Measurements from ENCODE around the gene TNFAIP1. TPM values are rescaled to one million over a fixed set of nuclear protein-coding genes. Genes with fewer than 3 reads are reported as not detected.

The TNFAIP1 gene
- total RNA-seq, 1 donor from 2014 or later: 18.9 TPM

DNA sequence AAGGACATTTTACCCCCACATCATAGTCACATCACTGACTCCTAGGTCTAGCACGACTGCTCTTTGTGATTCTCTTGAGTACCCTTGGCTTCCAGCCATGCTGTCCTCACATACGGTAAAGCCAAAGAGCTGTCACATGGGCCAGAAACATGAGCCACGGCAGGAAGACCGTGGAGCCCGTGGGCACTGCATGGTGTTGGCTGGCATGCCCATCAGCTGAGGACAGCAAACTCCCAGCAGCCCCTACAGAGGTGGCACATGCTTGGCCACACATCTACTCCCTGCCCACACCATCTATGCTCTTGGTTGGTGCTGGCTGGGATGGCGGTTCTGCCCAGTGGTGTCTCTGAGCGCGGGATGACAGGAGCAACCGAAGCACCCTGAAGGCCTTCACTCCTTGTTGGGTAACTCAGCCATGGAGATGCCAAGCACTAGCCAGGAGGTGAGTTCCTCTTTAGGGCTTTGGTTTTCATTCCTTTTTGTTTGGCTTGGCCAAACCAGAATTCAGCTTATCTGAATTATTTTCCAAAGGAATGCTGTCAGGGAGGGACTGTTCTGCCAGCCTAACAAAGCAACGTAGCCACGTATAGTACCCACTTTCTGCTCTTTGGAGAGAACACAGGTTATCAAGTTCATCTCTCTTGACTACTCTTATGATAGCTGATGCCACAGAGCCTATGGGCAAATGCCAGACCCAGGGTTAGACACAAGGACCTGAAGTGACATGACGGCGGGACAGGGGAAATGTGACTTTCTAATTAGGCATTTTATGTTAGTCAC lies 10.0 kb downstream of the TNFAIP1 start:
- intact Hi-C loops (cut with micrococcal nuclease): no loop called here
- no peak overlapping the region for H3K4me3 Mint-ChIP-seq
- DNase-seq (no peak), ATAC-seq (ENCODE audit: low read depth) (no peak)
- H3K27me3 Mint-ChIP-seq: no peaks in the 10 kb centered on the region
- ChIA-PET POLR2A (interaction anchor here (1.1 to 1.2 kb wide), 3 partner anchors 9 to 13 kb away, joined by 3 to 4 read pairs (median 3); partner anchors contain the start of genes POLDIP2 and TNFAIP1), CTCF (no interaction called here)
- no peak overlapping the region for H3K27ac Mint-ChIP-seq
- TF ChIP-seq, protein P1, sequence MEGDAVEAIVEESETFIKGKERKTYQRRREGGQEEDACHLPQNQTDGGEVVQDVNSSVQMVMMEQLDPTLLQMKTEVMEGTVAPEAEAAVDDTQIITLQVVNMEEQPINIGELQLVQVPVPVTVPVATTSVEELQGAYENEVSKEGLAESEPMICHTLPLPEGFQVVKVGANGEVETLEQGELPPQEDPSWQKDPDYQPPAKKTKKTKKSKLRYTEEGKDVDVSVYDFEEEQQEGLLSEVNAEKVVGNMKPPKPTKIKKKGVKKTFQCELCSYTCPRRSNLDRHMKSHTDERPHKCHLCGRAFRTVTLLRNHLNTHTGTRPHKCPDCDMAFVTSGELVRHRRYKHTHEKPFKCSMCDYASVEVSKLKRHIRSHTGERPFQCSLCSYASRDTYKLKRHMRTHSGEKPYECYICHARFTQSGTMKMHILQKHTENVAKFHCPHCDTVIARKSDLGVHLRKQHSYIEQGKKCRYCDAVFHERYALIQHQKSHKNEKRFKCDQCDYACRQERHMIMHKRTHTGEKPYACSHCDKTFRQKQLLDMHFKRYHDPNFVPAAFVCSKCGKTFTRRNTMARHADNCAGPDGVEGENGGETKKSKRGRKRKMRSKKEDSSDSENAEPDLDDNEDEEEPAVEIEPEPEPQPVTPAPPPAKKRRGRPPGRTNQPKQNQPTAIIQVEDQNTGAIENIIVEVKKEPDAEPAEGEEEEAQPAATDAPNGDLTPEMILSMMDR (IDR thresholded peaks at IDR 0.05): no peak
- H3K9me3 Mint-ChIP-seq: no peaks in the 10 kb centered on the region
- peaks cover 86% of the 10 kb centered on the region for H3K36me3 Mint-ChIP-seq (ENCODE audit: low read depth)
- no peaks in the 10 kb centered on the region for H3K4me1 Mint-ChIP-seq

- Mint-ChIP-seq H3K27me3 (no peaks in the 10 kb centered on the region), H3K27ac (no peak overlapping the region)
- POLR2A ChIA-PET: interaction anchor here (1.1 kb wide), 1 partner anchor 12 kb away, joined by 4 read pairs; no protein-coding TSS in a partner anchor
Measured at GRCh38 chr17:28346199-28346580, 10.6 kb downstream of the TNFAIP1 start.

GRCh38 chr17:28346746-28347246 lies 11.2 kb downstream of the TNFAIP1 start:
- no peaks in the 10 kb centered on the region for H3K27me3 Mint-ChIP-seq
- no peak overlapping the region for H3K4me3 Mint-ChIP-seq
- H3K4me1 Mint-ChIP-seq: no peaks in the 10 kb centered on the region
- POLR2A ChIA-PET: interaction anchor here (1.1 kb wide), 1 partner anchor 12 kb away, joined by 4 read pairs; no protein-coding TSS in a partner anchor
- CTCF ChIA-PET: no interaction called here
- DNase-seq (no peak), ATAC-seq (ENCODE audit: low read depth) (no peak)
- TF ChIP-seq, protein P1 (IDR thresholded peaks at IDR 0.05): no peak
- no peak overlapping the region for H3K27ac Mint-ChIP-seq
- no peaks in the 10 kb centered on the region for H3K9me3 Mint-ChIP-seq
- H3K36me3 Mint-ChIP-seq (ENCODE audit: low read depth): peaks cover 86% of the 10 kb centered on the region
- intact Hi-C loops (cut with micrococcal nuclease): no loop called here

More at GRCh38 chr17:28346199-28346580, 10.6 kb downstream of the TNFAIP1 start:
- CTCF ChIA-PET: no interaction called here
- intact Hi-C loops (cut with micrococcal nuclease): no loop called here
- H3K4me1 Mint-ChIP-seq: no peaks in the 10 kb centered on the region
- TF ChIP-seq, protein P1 (IDR thresholded peaks at IDR 0.05): no peak
- ATAC-seq (ENCODE audit: low read depth) (no peak), DNase-seq (no peak)
- H3K4me3 Mint-ChIP-seq: no peak overlapping the region
- no peaks in the 10 kb centered on the region for H3K9me3 Mint-ChIP-seq
- H3K36me3 Mint-ChIP-seq (ENCODE audit: low read depth): peaks cover 86% of the 10 kb centered on the region

DNA sequence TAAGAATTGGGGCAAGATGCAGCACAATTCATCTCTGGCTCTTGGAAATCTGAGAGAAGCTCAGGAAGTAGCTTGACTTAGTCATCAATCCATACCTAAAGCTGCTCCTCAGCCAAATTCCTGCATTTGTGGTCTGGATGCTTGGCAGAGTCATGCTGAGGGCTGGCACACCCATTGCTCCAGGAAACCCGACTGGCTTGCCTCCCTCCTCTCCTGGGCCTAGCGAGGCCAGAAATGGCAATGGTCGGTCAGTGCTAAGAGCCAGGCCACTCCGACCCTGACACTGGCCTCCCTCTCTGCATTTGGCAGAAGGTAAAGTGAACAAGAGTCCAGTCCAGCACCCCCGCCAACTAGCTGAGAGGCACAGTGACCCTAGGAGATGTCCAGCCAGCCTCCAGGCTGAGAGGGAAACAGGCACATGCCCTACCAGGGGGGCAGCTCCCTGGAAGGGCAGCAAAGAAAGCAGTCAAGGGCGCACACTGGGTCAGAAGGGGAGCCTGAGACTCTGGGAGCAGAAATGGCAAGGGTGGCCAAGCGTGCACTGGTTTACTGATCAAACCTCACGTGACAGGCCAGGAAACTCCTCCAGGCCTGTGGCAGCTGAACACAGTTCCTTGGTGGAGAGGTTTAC lies 11.8 kb downstream of the TNFAIP1 start:
- no peaks in the 10 kb centered on the region for H3K9me3 Mint-ChIP-seq
- H3K27me3 Mint-ChIP-seq: no peaks in the 10 kb centered on the region
- no peaks in the 10 kb centered on the region for H3K4me1 Mint-ChIP-seq
- POLR2A ChIA-PET: no interaction called here
- TF ChIP-seq, protein P1 (IDR thresholded peaks at IDR 0.05): no peak
- ATAC-seq (ENCODE audit: low read depth) (no peak), DNase-seq (no peak)
- CTCF ChIA-PET: interaction anchor here (0.7 kb wide), 1 partner anchor 69 kb away, joined by 3 read pairs; no protein-coding TSS in a partner anchor
- H3K4me3 Mint-ChIP-seq: no peak overlapping the region
- intact Hi-C loops (cut with micrococcal nuclease): no loop called here
- no peak overlapping the region for H3K27ac Mint-ChIP-seq
- H3K36me3 Mint-ChIP-seq (ENCODE audit: low read depth): peaks cover 84% of the 10 kb centered on the region

- ChIA-PET POLR2A (interaction anchor here (1.3 kb wide), 1 partner anchor 8 kb away, joined by 4 read pairs; the partner anchor contains the start of gene POLDIP2), CTCF (no interaction called here)
- no peak overlapping the region for H3K27ac Mint-ChIP-seq
- ATAC-seq (ENCODE audit: low read depth) (no peak), DNase-seq (no peak)
- peaks cover 86% of the 10 kb centered on the region for H3K36me3 Mint-ChIP-seq (ENCODE audit: low read depth)
- intact Hi-C loops (cut with micrococcal nuclease): no loop called here
- H3K27me3 Mint-ChIP-seq: no peaks in the 10 kb centered on the region
- H3K4me1 Mint-ChIP-seq: no peaks in the 10 kb centered on the region
- no peaks in the 10 kb centered on the region for H3K9me3 Mint-ChIP-seq
- H3K4me3 Mint-ChIP-seq: no peak overlapping the region
- TF ChIP-seq, protein P1 (IDR thresholded peaks at IDR 0.05): no peak
Measured at GRCh38 chr17:28348979-28349378, 13.4 kb downstream of the TNFAIP1 start.
